H7 (cell line): ENCODE measurements around the gene CYP8B1. TPM values are rescaled to one million over a fixed set of nuclear protein-coding genes. Genes with fewer than 3 reads are reported as not detected.

Experiments
- DNase-seq: peaks from one replicate; pipeline ENCODE4 v3.0.0; 2012
- H3K27me3 ChIP-seq: 2 replicates; pipeline ENCODE4 v1.6.0; 2011; ENCODE audit warnings: mild to moderate bottlenecking, low read length; ENCODE audit not compliant: control insufficient read depth, insufficient read depth
- H3K36me3 ChIP-seq: replicated peaks from 2 replicates; pipeline ENCODE4 v1.5.1; 2011; ENCODE audit warnings: low read length; ENCODE audit not compliant: control insufficient read depth, insufficient read depth
- H3K4me3 ChIP-seq: 2 replicates; pipeline ENCODE4 v1.5.1; 2011; ENCODE audit warnings: low read depth, mild to moderate bottlenecking, control low read depth, low read length, moderate library complexity; ENCODE audit not compliant: insufficient read depth
- total RNA-seq: library from RNA; depleted of rRNA; stranded (reverse); fragments of >200 nt; shearing (Covaris generic); gene quantifications from 2 replicates; pipeline ENCODE4 v1.2.3, GENCODE V29; 2014; rRNA removed

CYP8B1 gene, protein sequence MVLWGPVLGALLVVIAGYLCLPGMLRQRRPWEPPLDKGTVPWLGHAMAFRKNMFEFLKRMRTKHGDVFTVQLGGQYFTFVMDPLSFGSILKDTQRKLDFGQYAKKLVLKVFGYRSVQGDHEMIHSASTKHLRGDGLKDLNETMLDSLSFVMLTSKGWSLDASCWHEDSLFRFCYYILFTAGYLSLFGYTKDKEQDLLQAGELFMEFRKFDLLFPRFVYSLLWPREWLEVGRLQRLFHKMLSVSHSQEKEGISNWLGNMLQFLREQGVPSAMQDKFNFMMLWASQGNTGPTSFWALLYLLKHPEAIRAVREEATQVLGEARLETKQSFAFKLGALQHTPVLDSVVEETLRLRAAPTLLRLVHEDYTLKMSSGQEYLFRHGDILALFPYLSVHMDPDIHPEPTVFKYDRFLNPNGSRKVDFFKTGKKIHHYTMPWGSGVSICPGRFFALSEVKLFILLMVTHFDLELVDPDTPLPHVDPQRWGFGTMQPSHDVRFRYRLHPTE
- total RNA-seq, result not detected in 2 replicates

DNA sequence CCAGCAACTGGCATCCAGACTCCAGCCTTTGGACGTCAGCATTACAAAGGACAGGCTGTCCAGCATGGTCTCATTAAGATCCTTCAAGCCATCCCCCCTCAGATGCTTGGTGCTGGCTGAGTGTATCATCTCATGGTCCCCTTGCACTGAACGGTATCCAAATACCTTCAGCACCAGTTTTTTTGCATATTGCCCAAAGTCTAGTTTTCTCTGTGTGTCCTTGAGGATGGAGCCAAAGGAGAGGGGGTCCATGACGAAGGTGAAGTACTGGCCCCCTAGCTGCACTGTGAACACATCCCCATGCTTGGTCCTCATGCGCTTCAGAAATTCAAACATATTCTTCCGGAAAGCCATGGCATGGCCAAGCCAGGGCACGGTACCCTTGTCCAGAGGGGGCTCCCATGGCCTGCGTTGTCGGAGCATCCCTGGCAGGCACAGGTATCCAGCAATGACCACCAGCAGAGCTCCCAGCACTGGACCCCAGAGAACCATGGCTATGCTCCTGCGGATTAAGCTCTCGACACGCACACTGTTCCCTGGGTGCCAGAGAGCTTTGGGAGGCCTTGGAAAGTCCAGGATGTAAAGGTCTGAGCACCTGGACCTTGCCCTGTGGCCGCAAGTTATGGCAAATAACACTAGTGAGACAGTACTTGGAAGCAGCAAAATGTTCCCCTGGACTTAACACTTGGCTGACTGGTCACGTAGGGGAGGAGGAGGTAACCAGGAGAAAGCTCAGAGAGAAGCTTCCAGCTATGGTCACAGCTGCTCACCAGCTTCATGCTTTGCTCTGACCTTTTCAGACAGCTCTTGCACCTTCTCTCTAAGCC is at the start of gene CYP8B1:
Gene CYP8B1 (minus strand): TSS at position 555 of the 827 bp plus-strand sequence. CDS start 63 bp downstream, at position 492.
- H3K4me3 ChIP-seq, result no peak within 1 kb of the TSS
- no peak for DNase-seq
- H3K27me3 ChIP-seq, result no peaks in the 10 kb centered on the region; the same call in none of the 2 replicates
- H3K36me3 ChIP-seq, result no peaks in the 10 kb centered on the region

DNA sequence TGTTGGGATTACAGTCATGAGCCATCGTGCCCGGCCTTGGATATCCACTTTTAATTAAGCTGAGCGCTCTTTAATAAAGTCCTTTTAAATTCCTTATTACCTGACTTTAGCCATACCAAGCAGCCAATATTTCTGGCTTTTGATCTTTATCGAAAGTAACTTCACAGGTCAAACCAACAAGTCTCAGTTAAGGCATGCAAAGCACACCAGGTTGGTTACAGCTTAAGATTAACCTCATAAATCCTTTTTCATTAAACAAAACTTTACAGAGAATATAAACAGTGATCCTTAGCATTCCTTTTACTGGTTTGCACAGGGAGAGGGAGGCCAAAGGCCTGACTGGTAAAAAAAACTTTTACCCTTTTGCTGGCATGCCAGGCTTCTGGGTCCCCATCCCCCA is 47.9 kb upstream of the CYP8B1 start:
- Histone ChIP-seq H3K27me3 (no peaks in the 10 kb centered on the region), H3K36me3 (no peaks in the 10 kb centered on the region), H3K4me3 (no peak overlapping the region)
- DNase-seq, result no peak

DNA sequence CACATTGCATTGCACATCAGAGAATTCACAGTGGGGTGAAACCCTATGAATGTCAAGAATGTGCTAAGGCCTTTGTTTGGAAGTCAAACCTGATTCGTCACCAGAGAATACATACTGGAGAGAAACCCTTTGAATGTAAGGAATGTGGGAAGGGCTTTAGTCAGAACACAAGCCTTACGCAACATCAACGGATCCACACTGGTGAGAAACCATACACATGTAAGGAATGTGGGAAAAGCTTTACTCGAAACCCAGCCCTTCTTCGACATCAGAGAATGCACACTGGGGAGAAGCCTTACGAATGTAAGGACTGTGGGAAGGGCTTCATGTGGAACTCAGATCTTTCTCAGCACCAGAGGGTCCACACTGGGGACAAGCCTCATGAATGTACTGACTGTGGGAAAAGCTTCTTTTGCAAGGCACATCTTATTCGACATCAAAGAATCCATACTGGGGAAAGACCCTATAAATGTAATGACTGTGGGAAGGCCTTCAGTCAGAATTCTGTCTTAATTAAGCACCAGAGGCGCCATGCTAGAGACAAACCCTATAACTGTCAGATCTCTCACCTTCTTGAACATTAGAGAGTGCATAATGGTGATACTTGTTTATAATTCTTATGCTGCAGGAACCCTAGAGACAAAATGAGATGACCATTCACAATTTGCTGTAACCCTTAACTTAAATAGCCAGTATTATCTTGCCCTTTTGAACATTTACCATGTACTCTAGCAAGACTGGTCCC is 39.3 kb upstream of the CYP8B1 start:
- Histone ChIP-seq H3K4me3 (no peak overlapping the region), H3K36me3 (no peaks in the 10 kb centered on the region), H3K27me3 (no peaks in the 10 kb centered on the region)
- no peak for DNase-seq

DNA sequence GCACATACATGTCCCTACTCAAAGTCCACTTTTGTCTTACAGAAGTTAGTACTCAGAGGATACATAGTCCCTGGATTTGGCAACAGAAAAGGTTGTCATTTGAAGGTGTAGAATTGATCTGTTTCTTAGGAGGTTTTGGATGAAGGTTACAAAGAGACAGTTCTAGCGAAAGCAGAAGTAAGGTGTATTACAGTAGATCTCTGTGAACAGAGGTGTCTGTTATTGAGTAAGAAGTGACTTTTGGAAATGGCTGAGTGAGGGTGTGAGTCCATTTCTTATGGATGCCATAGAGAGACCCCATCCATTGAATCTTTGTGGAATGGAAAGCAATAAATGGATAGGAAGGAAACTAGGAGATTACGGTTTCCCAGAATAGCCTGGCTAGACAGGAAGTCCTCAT is 35.9 kb upstream of the CYP8B1 start:
- Histone ChIP-seq H3K4me3 (no peak overlapping the region), H3K27me3 (no peaks in the 10 kb centered on the region), H3K36me3 (no peaks in the 10 kb centered on the region)
- no peak for DNase-seq

DNA sequence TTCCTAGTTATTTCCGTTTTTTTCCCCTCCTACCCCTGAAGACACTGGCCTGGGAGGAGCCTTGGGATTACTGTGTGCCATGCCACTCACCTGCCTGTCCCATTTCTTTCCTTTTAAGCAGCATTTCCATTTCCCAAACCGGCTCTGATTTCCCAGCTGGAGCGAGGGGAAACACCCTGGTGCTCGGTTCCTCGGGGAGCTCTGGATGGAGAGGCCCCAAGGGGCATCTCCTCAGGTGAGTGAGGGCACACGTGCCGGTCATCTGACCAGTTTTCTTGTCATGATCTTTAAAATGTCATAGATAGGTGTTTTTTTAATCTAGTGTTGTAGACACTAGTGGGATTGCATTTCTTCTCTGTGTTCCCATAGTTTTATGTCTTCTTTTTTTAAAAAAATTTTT is 33.0 kb upstream of the CYP8B1 start:
- Histone ChIP-seq H3K4me3 (no peak overlapping the region), H3K27me3 (no peaks in the 10 kb centered on the region), H3K36me3 (no peaks in the 10 kb centered on the region)
- DNase-seq, result no peak

DNA sequence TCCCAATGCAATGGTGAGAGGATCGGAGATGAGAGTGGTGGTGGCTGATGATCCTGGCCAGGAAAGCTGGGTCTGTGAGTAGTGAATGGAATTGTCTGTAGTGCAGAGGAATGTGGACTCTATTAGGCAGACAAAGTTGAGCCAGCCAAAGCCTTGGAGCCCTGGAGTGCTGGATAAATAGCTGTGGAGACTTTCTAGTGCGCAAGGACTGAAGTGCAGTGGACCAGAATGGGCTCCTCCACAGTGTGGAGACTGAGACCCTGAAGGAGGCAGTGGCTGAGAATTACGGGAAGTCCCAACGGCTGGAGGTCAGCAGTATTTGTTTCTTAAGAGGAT is 31.1 kb upstream of the CYP8B1 start:
- Histone ChIP-seq H3K27me3 (no peaks in the 10 kb centered on the region), H3K4me3 (no peak overlapping the region), H3K36me3 (no peaks in the 10 kb centered on the region)
- no peak for DNase-seq

DNA sequence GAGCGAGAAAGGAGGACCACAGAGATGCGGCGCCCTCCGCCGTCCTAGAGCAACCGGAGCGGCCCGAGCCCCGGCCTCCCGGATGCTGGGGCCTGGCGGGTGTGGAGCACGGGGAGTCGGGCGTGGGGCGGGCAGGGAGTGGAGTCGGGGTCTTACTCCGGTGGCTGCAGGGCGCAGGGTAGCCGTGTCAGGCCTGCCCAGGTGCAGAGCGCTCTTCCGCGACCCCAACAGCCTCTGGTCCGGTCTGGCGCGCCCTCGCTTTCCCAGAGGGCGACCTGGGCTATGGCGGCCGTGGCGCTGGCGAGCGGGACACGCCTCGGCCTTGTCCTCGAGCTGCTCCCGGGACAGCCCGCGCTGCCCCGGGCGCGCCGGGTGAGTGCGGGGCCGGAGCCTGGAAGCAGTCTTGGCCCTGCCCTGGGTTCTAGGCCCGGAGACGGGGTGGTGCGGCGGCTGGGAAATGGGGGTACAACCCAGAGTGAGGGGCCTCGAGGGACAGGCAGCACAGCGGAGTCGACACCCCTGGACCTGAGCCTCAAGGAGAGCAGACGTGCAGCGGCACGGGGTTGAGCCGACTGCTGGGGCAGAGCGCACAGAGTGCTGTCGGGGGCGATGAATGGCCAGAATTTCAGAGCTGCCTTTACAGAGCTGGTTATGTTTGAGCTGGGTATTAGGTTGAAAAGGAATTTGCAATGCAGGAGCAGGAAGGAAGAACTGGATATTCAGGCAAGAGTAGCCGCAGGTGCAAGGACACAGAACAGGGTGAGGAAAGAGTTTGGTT is 30.6 kb upstream of the CYP8B1 start, which contains the start of gene ZNF662:
Gene ZNF662 (plus strand): TSS at position 73 of the 778 bp plus-strand sequence. CDS start 1,973 bp downstream, outside the sequence.
- DNase-seq, result peak; percentile 25
- H3K4me3 ChIP-seq, result no peak within 1 kb of the TSS
- H3K27me3 ChIP-seq, result no peaks in the 10 kb centered on the region
- no peaks in the 10 kb centered on the region for H3K36me3 ChIP-seq

DNA sequence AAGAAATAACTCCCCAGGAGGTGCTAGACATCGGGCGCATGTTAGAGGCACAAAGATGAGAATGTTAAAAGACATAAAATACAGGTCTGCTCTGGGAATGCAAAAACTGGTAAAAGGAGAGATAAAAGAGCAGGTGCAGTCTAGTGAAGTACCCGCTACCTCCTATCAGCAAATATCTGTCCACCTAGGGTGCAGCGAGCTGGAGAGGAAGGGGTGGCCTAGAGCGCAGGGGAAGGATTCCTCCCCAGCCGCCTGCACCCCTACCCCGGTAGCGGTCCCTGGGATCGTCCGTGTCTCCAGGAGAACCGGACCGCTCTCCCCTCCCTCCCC is 30.0 kb upstream of the CYP8B1 start:
- Histone ChIP-seq H3K4me3 (no peak overlapping the region), H3K27me3 (no peaks in the 10 kb centered on the region), H3K36me3 (no peaks in the 10 kb centered on the region)
- no peak for DNase-seq

DNA sequence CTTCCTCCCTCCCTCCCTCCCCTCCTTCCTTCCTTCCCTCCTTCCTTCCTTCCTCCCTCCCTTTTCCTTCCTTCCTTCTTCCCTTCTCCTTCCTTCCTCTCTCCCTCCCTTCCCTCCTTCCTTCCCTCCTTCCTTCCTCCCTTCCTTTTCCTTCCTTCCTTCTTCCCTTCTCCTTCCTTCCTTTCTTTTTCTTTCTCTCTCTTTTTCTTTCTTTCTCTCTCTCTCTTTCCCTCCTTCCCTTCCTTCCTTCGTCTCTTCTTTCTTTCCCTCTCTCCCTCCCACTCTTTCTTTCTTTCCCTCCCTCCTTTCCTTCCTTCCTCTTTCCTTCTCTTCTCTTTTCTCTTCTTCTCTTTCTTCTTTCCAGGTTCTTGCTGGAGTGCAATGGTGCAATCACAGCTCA is 28.4 kb upstream of the CYP8B1 start:
- DNase-seq, result no peak
- no peaks in the 10 kb centered on the region for H3K36me3 ChIP-seq
- no peaks in the 10 kb centered on the region for H3K27me3 ChIP-seq
- H3K4me3 ChIP-seq, result no peak overlapping the region

DNA sequence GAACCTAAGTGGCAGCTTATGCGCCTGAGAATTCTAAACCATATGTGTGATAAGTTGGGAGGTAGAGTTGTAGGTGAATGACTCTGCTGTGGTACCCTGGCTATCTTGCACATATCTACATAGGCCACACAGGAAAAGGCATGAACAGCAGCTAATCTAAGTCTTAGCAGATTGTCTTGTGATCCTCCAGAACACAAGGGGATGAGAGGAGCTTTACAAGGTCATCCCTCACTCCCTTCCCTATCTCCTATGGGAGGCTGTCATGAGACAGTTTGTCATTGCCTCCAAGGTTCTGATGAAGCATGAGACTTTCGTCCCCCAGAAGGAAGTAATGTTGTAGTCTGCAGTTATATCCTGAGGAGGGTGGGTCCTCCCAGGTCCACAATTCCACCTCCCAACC is 26.6 kb upstream of the CYP8B1 start:
- H3K36me3 ChIP-seq, result no peaks in the 10 kb centered on the region
- DNase-seq, result no peak
- H3K27me3 ChIP-seq, result no peaks in the 10 kb centered on the region
- no peak overlapping the region for H3K4me3 ChIP-seq

DNA sequence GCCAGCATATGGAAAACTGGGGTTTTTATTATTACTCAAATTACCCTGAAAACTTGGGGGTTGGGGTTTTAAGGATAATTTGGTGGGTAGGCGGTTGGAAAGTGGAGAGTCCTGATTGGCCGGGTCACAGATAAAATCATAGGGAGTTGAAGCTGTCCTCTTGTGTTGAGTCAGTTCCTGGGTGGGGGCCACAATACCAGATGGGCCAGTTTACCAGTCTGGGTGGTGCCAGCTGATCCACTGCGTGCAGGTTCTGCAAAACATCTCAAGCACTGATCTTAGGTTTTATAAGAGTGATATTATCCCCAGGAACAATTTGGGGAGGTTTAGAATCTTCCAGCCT is 25.4 kb upstream of the CYP8B1 start:
- Histone ChIP-seq H3K27me3 (no peaks in the 10 kb centered on the region), H3K36me3 (no peaks in the 10 kb centered on the region), H3K4me3 (no peak overlapping the region)
- no peak for DNase-seq

DNA sequence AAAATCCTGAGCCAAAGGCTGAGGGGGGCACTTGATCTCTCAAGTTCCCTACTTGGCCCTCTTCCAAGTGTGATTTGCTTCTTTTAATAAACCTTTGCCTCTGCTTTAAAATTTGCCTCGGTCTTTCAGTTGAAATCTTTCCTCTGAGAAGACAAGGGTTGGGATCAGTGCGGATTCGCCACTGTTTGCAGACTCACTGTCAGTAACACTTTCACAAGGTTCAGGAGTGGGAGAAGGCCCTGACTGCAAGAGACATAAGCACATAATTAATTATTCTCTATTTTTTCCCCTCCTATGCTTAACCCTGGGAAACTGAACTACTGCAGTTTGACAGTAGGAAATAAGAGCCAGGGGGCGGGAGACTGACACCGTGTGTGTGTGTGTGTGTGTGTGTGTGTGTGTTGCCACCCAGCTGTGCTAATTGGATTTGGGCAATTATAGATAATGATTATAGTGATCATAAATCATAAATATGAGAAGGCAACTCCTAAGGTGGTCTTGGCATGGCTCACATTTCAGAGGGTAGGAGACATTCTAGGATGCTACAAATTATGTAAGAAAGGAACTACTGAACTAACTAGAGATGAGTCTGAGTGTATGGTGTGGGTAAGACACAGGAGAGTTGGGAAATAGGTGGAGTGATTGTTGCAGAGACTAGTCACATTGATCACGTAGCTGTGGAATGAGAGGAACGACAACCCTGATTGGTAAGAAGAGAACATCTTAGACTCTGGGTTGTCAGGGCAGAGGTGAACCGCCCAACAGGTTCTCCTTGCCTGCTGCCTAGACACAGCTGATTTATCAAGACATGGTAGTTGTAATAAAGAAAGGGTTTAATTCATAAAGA is 24.8 kb upstream of the CYP8B1 start:
- Histone ChIP-seq H3K36me3 (no peaks in the 10 kb centered on the region), H3K27me3 (no peaks in the 10 kb centered on the region), H3K4me3 (no peak overlapping the region)
- DNase-seq, result no peak

DNA sequence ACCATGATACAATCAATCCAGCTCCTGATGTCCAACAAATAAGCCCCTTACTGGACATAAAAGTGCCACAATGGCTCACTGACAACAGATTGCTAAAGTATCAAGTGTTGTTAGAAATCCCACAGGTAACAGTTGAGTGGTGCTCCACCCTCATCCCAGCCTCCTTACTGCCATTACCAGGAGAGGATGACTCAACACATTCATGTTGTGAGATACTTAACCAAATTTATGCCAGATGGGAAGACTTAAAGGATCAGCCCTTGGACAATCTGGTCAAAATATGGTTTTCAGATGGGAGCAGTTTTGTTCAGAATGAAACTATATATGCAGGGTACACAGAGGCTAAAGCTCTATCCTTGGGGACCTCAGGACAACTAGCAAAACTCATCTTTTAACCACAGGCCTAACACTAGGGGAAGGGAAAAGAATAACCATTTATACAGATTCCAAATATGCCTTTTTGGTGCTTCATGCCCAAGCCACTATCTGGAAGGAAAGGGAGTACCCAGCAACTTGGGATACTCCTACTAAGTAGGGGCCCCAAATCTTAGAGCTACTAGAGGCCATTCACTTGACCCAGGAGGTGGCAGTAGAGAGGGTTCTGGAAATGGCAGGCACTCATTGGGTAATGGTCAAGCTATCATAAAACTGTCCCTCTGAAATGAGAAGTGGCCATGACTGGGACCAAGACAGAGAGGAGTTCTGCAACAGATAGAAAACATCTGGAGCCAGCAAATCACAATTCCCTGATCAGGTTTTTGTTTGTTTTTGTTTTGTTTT is 23.4 kb upstream of the CYP8B1 start:
- Histone ChIP-seq H3K4me3 (no peak overlapping the region), H3K36me3 (no peaks in the 10 kb centered on the region), H3K27me3 (no peaks in the 10 kb centered on the region)
- no peak for DNase-seq
